Measurements from ENCODE around the gene ANAPC13.

GRCh38 chr3:134474956-134475355 is 10.8 kb downstream of the ANAPC13 start:
- TF ChIP-seq POLR2AphosphoS5 (IDR thresholded peaks at IDR 0.05) (no peak), EP300 (IDR thresholded peaks at IDR 0.05) (no peak)
